ENCODE data around the gene ZNF443.
"Not testable (repeated sequence)": the region's sequence is repeated elsewhere in the genome, so short reads cannot be mapped to it uniquely, and the experiment has no call there.

ZNF443 gene

DNA sequence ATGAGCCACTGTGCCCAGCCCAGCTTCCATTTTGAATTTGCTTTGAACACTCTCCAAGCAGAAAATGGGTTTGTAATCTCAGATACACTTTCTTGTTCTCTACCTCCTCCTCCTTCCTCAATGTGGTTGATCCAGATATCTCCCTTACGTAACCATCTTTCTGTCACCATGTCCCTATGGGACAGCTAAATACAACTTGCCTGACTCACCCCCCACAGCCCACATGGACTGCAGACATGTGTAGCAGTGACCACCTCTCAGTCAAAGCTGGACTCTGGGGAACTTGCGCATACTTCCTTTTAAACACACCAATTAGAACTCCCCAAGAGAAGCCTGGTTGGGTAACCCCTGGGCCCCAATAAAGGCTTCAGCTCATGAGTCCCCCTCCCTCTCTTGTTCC, 28.9 kb downstream of the ZNF443 start:
- DNase-seq: no peak

DNA sequence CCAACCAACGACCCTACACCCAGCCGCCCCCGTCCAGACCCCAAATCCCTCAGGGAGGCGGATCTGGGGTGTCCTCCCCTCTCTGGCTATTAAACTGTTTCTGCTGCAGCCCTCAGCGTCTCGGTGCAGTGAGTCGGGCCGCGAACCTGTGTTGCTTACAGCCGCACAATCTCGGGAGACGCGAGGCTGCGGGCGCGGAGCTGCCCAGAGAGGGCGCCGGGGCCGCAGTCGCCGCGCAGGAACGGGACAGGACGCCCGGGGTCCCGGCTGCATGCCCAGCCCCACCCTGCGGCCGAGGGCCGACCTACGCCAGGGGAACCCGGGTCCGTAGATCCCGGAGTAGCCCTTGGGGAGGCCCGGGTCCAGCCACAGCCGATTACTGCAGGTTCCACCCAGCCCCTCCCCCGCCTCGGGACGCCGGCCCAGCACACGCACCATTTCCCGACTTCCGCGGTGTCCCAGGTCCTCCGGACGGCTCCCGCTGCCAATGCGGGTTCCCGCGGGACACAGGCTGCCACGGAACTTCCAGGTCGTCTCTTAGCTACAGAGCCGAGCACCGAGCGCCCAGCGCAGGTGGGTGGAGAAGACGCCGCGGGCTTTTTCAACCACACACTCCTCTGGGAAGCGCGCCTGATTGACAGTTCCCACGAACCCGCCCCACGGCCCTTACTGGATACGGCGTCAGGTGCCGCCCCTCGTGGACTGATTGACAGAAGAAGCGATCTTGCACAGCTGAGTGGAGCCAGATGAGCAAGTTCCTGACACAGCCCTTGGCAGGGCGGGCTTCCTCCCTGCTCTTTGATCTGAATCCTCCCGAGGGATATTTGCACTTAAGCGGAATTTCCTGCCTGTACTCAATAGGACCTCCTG, 40.0 kb downstream of the ZNF443 start, which contains the start of gene ZNF799:
TSS of gene ZNF799 (minus strand) at position 639 of the 870 bp plus-strand sequence. CDS start at position 438, 201 bp downstream.
- DNase-seq: peak; percentile 85

DNA sequence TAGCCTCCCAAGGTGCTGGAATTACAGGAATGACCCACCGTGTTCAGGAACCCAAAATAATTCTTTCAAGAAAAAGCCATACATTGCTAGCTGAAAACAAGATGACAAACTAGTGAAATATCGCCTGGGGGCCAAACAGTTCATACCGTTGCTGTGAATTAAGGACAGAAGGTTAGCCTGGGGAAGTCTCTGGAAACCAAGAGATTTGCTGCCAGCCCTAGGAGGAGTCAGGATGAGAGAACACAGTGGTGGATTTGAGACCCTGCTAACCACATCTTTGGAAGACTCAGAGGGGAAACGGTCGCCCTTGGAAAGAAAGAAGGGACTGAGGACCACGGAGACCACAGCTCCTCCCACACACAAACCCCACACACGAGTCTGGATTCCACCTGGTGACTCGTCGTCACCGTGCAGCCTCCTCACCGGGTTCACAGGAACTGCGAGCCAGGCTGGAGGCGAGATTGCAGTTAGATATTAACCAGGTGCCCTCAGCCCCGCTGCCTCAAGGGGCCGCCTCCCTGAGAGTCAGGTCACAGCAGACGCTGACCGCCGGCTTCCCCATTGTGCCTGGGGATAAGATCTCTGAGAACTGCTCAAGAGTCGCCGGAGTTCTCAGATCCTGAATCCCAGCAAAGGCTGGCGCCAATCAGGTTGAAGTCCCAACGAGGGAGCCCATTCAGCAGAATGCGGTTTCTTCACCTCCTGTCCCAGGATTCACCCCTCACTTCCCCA, 40.8 kb downstream of the ZNF443 start:
- peak; percentile 11 for DNase-seq

DNA sequence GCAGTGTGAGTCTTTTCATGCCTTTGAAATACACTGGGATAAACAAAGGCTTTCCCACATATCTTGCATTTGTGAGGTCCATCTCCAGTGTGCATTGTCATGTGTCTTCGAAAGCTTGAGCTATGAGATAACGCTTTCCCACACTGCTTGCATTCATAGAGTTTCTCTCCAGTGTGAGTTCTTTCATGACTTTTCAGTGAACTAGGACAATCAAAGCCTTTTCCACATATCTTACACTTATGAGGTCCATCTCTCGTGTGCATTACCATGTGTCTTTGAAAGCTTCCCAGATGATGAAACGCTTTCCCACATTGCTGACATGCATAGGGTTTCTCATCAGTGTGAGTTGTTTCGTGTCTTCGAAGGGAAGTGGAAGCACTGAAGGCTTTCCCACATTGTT, 49.7 kb downstream of the ZNF443 start:
- not testable (repeated sequence) for DNase-seq

DNA sequence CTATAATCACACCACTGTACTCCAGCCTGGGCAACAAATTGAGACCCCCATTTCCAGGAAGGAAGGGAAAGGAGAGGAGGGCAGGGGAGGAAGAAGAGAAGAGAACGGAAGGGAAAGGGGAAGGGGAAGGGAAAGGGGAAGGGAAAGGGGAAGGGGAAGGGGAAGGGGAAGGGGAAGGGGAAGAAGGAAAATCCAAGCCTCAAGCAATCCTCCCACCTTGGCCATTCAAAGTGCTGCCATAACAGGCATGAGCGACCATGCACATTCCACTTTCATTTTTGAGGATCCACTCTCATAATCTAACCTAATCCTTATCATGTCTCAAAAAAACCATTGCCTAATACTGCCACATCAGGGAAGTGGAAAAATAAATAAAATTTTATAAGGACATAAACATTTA, 54.5 kb downstream of the ZNF443 start:
- not testable (repeated sequence) for DNase-seq

DNA sequence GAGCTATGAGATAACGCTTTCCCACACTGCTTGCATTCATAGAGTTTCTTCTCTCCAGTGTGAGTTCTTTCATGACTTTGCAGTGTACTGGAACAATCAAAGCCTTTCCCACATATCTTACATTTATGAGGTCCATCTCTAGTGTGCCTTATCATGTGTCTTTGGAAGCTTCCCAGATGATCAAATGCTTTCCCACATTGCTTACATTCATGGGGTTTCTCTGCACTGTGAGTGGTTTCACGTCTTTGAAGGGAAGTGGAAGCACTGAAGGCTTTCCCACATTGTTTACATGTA, 60.4 kb downstream of the ZNF443 start:
- no peak for DNase-seq

DNA sequence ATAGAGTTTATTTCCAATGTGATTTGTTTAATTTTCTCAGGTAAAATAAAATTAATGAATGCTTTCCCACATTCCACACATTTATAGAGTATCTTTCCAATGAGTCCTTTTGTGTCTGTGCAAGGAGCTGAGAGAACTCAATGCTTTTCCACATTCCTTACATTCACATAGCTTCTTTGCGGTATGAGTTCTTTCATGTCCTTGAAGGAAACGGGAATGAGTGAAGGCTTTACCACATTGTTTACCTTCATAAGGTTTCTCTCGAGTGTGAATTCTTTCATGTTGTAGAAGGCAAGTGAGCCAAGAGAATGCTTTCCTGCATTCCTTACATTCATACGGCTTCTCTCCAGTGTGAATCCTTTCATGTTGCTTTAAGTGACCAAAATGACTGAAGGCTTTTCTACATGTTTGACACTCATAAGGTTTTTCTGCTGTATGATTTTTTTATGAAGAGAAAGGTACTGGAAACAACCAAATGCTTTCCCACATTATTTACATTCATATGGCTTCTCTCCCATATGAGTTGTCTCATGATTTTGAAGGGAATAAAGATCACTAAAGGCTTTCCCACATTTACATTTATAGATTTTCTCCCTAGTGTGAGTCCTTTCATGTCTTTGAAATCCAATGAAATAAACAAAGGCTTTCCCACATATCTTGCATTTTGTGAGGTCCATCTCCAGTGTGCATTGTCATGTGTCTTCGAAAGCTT, 60.9 kb downstream of the ZNF443 start:
- DNase-seq: no peak
